HG03439 (cell line): Measurements from ENCODE around the gene ETFA.

ENCODE experiments used
- ATAC-seq: cut with Tn5 transposase; IDR thresholded peaks from one replicate; pipeline ENCODE4 v1.9.1; 2021; ENCODE audit warnings: mild to moderate bottlenecking, moderate library complexity; ENCODE audit not compliant: unreplicated experiment

The ETFA gene

GRCh38 chr15:76340803-76341365 is 29.6 kb upstream of the ETFA start:
- no peak for ATAC-seq

DNA sequence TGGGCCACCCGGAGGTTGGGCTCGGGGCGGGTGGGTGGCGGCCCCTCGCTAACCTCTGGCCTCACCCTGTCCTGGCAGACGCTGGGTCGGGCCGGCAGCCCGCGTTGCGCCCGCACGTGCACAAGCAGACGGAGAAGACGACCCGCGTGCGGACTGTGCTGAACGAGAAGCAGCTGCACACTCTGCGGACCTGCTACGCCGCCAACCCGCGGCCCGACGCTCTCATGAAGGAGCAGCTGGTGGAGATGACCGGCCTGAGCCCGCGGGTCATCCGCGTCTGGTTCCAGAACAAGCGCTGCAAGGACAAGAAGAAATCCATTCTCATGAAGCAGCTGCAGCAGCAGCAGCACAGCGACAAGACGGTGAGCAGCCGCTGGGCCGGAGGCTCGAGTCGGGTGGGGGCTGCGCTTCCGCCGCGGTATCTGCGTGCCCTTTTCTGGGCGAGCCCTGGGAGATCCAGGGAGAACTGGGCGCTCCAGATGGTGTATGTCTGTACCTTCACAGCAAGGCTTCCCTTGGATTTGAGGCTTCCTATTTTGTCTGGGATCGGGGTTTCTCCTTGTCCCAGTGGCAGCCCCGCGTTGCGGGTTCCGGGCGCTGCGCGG is 29.0 kb upstream of the ETFA start:
- ATAC-seq = no peak

- ATAC-seq = no peak
Measured at GRCh38 chr15:76339305-76340197, 28.3 kb upstream of the ETFA start.

DNA sequence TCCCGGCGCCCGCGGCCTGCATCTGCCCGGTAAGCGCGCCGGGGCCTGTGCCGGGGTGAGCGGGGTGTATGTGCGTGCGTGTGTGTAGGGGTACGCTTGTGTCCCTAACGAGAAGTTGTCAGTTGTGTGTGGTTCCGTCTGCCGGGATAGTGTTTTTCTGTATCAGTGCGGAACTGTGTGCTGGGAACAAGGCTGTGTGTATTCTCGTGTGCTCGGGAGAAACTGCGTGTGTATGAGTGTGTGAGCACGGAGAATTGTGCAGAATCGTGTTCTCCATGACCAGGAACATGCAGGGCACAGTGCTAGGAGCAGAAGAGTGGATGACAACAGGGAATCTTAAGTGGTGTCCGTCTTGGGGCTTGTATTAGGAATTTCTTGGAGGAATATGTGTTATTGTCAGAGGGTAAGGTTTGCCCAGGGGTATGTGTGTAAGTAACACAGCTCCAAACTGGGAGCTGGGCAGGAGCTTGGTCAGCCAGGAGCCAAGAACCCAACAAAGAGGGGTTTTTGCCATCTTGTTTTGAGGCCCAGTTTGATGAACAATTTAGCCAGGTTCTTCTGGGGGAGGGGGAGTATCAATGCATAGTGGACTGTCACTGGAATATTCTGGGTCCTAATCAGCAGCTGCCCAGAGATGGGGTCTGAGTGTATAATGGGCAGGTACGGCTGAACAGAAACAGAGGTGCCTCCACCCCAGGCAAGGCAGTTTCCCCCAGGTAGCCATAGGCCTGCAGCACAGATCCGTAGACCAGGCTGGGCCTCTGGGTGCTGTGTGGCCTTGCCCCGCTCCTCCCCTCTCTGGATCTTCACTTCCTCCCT is 27.4 kb upstream of the ETFA start:
- ATAC-seq = no peak

GRCh38 chr15:76337696-76338485 is 26.6 kb upstream of the ETFA start:
- no peak for ATAC-seq

- no peak for ATAC-seq
Measured at GRCh38 chr15:76337059-76337695, 25.9 kb upstream of the ETFA start.

DNA sequence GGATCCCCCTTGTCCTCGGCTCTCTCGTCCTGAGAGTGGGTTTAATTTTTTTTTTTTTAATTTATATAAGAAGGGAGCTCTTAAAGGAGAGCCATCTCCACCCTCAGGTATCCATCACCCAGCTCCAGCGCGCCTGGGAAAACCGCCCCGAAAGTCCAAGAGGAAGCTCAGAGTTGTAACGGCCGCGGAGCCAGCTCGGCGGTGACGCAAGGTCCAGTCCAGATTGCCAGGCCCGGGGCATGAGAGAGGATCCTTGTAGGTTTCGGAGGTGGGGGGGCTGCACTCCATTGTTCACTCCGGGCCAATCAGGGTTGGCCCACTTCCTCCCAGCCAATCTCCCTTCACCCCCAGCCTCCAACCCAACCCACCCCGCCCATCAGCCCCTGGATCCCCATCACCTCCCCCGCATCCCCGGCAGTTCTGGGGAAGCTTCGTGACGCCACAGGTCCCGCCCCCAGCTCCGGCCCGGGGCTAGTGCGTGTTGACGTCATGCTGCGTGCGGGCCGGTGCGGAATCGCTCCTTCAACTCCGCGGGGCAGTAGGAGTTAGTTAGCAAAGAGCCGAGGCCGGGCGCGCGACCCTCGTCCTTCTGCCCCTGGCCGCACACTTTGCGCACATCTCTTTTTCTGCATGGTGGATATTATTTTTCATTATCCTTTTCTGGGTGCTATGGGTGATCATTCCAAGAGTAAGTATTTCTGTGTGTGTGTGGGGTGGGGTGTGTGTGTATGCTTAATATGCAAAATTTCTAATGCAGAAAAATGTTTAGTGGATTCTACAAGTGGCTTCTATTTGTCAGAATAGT is 25.2 kb upstream of the ETFA start, which contains the start of gene ISL2:
TSS of gene ISL2 (plus strand) at position 520 of the 805 bp plus-strand sequence. CDS start at position 631, 111 bp downstream.
- ATAC-seq = peak; percentile 68

GRCh38 chr15:76335307-76336253 is 24.3 kb upstream of the ETFA start:
- ATAC-seq = peak; percentile 19

DNA sequence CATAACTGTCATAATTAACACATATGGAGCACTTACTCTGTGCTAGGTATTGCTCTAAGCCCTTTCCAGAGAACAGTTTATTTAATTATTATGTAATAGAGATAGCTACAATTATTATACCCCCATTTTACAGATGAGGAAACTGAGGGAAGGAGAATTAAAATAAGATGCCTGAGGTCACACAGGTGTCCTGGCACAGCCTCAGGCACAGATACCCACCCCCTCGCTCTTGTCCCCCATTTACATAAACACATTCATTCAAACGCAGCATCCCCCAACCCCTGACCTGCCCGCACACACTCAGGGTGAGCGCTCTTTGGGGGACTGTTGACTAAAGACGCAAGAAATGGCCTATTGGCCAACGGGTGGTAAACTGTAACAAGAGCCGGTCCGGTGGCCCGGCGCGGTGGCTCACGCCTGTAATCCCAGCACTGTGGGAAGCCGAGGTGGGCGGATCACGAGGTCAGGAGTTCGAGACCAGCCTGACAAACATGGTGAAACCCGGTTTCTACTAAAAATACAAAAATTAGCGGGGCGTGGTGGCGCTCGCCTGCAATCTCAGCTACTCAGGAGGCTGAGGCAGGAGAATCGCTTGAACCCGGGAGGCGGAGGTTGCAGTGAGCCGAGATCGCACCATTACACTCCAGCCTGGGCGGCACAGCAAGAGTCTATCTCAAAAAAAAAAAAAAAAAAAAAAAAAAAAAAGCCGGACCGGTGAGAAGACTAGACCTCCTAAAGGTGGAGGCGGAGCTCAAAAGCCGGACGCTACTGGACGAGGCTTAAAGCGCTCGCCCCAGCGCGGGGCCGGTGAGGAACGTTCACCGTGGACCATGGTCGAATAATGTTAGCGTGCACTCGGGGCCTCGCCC is 23.4 kb upstream of the ETFA start:
- ATAC-seq = no peak

GRCh38 chr15:76333720-76334437 is 22.6 kb upstream of the ETFA start:
- no peak for ATAC-seq

DNA sequence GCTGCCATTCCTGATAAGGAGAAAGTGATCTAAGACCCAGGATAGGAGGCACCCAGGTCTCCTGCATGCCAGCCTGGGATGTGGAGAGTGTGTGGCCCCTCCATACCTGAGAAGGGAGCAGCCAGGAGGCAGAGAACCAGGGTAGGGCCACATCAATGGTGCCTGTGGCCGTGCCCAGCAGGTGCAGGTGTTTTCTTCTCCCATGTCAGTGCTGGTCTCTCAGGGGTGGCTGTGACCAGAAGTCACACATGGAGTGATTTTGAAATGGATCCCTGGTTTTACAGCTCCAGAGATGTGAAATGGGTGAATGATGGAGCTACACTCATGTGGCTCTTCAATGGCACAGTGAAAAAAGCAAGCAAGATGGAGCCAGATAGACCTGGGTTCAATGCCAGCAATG is 22.0 kb upstream of the ETFA start:
- no peak for ATAC-seq

DNA sequence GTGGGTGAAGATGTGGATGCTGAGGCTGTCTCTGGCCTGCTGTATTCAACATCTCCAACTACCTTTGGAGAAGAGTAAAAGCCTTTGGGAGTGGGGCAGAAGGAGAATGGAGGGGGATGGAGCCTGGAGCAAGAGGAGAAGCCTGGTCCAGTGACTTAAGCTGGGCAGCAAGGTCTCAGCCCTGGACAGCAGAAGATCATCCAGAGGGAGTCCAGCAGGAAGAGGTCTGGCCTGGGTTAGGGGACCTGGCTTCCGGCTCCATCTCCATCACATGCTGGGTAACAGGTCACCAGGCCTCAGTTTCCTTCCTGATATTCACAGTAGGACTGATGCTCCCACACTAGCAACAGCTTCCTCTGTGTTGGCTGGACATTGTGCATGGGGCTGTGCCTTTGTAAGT is 21.5 kb upstream of the ETFA start:
- no peak for ATAC-seq

GRCh38 chr15:76330080-76330680 is 18.9 kb upstream of the ETFA start:
- ATAC-seq = no peak

DNA sequence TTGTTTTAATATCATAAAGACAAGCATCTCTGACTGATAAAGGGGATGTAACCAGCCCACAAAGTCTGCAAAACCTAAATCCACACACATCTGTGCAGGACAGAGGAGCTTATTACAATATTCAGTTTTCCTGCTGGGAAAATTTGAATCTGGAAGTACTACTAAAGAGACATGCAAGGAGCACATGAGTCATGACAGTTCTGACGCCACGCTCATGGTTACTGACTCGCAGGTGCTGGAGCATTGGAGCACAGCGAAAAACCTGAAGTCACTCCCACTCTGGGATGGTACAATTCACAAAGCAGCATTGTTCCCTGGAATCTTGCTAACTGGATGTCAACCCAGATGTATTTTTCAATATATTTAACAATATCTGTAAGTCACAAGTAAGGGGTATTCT is 17.7 kb upstream of the ETFA start:
- no peak for ATAC-seq

DNA sequence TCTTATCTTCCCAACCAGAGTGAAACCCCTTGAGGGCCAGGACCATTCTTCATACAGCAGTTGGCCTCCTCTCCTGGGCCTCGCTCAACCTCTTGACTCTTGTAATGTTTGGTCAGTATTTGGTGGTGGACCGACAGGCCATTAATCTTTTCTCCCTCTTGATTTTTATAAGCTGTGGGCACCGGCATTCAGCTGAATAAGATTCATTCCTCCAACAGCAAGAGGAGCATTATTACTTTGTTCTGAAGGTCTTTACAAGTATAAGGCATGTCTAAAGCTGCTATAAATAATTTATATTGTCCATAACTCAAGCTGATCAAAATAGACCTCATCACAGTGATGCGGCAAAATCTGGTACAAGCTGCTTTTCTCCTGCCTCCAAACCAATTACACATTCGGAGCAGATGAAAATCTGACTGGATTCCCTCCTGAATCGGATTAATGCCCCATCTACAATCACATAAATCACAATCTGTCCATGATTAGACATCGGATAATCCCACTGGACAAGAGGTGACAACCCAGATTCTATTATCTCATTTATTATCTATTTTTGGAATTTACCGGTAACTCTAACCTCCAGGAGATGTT is 16.9 kb upstream of the ETFA start:
- no peak for ATAC-seq
